Activated CD4-positive, alpha-beta T cell treated with anti-CD3 and anti-CD28 coated beads, Interleukin-2, amount 50 U/mL, for 48 hours (primary cell): ENCODE measurements around the gene PANX1.
"Not testable (repeated sequence)": the region's sequence is repeated elsewhere in the genome, so short reads cannot be mapped to it uniquely, and the experiment has no call there.

Experiments
- DNase-seq, 2 experiments: peaks; one replicate each; pipeline ENCODE4 v3.0.0-alpha.2; 2020

The PANX1 gene

GRCh38 chr11:94150704-94151685 lies 22.4 kb downstream of the PANX1 start:
- no peak for DNase-seq

GRCh38 chr11:94151903-94152677 lies 23.4 kb downstream of the PANX1 start:
- peak in 1 of 2 experiments; percentile 34 for DNase-seq

GRCh38 chr11:94152678-94153065 lies 24.0 kb downstream of the PANX1 start:
- DNase-seq, result no peak

- DNase-seq, result no peak
These were observed 24.7 kb downstream of the PANX1 start for GRCh38 chr11:94153320-94153719.

GRCh38 chr11:94154095-94154856 lies 25.6 kb downstream of the PANX1 start:
- DNase-seq, result no peak

- DNase-seq, result not testable (repeated sequence)
These were observed 28.7 kb downstream of the PANX1 start for GRCh38 chr11:94157339-94157738.

GRCh38 chr11:94168882-94169281 lies 40.2 kb downstream of the PANX1 start:
- DNase-seq, result no peak

- no peak for DNase-seq
These were observed 40.9 kb downstream of the PANX1 start for GRCh38 chr11:94169516-94169915.

- no peak for DNase-seq
These were observed 41.4 kb downstream of the PANX1 start for GRCh38 chr11:94169930-94170545.

- DNase-seq, result no peak
These were observed 42.3 kb downstream of the PANX1 start for GRCh38 chr11:94170953-94171352.

GRCh38 chr11:94171693-94172440 lies 43.2 kb downstream of the PANX1 start:
- DNase-seq, result peak; percentile 53 to 59

- no peak for DNase-seq
These were observed 46.9 kb downstream of the PANX1 start for GRCh38 chr11:94175535-94175934.

- DNase-seq, result no peak
These were observed 49.7 kb downstream of the PANX1 start for GRCh38 chr11:94178331-94178730.

GRCh38 chr11:94179696-94180095 lies 51.1 kb downstream of the PANX1 start:
- DNase-seq, result no peak

- no peak for DNase-seq
These were observed 52.9 kb downstream of the PANX1 start for GRCh38 chr11:94181526-94181925.

GRCh38 chr11:94181943-94182342 lies 53.3 kb downstream of the PANX1 start:
- DNase-seq, result no peak

- no peak for DNase-seq
These were observed 54.7 kb downstream of the PANX1 start for GRCh38 chr11:94183251-94183885.

- DNase-seq, result peak; percentile 27 to 45
These were observed 55.2 kb downstream of the PANX1 start for GRCh38 chr11:94183886-94184264.

GRCh38 chr11:94184362-94184761 lies 55.7 kb downstream of the PANX1 start:
- no peak for DNase-seq

- no peak for DNase-seq
These were observed 56.2 kb downstream of the PANX1 start for GRCh38 chr11:94184846-94185245.

GRCh38 chr11:94185416-94186084 lies 56.9 kb downstream of the PANX1 start:
- no peak for DNase-seq
